Effector memory CD8-positive, alpha-beta T cell (primary cell): Measurements from ENCODE around the gene SLC9A8.

Experiments
- ATAC-seq: fragments of 150-1000 bp; cut with Tn5 transposase; replicated peaks from 2 replicates; pipeline ENCODE4 v1.10.0; 2021; ENCODE audit warnings: mild to moderate bottlenecking, moderate library complexity
- DNase-seq, 3 experiments: peaks; one replicate each; pipeline ENCODE4 v3.0.0; 2021
- H3K27ac Mint-ChIP-seq, 2 donors: one replicate each; pipeline ENCODE4 v1.8.0; 2022; ENCODE audit warnings: mild to moderate bottlenecking in 2 of 2, mixed read lengths in 2 of 2, moderate library complexity in 2 of 2
- H3K27me3 Mint-ChIP-seq, 2 donors: one replicate each; pipeline ENCODE4 v1.8.0; 2022; ENCODE audit warnings: mixed read lengths in 2 of 2
- H3K36me3 Mint-ChIP-seq: one replicate; pipeline ENCODE4 v1.8.0; 2022; ENCODE audit warnings: mild to moderate bottlenecking, moderate library complexity, mixed read lengths; ENCODE audit not compliant: insufficient read depth
- H3K4me1 Mint-ChIP-seq, 2 donors: one replicate each; pipeline ENCODE4 v1.8.0; 2022; ENCODE audit warnings: low read depth in 2 of 2, mixed read lengths in 2 of 2
- H3K4me3 Mint-ChIP-seq, 2 donors: one replicate each; pipeline ENCODE4 v1.8.0; 2022; ENCODE audit warnings: mild to moderate bottlenecking in 2 of 2, mixed read lengths in 2 of 2, moderate library complexity in 2 of 2
- H3K9me3 Mint-ChIP-seq, 2 donors: one replicate each; pipeline ENCODE4 v1.8.0; 2022; ENCODE audit warnings: mixed read lengths in 2 of 2

Gene SLC9A8

DNA sequence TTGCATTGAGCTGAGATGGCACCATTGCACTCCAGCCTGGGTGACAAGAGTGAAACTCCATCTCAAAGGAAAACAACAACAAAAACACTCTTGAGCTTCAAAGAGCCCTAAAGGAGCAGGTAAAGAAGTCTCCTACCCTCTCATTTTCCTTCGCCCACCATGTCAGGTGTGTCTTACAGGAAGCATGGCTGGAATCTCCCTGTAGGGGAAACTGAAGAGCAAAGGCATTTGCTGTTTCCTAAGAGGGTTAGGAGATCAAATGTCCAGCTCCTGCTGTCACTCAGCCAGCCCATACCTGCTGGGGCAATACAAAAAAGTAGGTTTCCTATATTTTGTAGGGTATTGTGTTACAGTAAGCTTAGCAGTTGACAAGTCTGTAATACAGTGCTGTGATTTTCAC, 59.4 kb downstream of the SLC9A8 start:
- peaks cover 3 to 4% of the 10 kb centered on the region in 2 donors for H3K4me1 Mint-ChIP-seq
- H3K9me3 Mint-ChIP-seq = no peaks in the 10 kb centered on the region
- H3K27ac Mint-ChIP-seq = no peak overlapping the region
- no peak overlapping the region for H3K4me3 Mint-ChIP-seq
- H3K27me3 Mint-ChIP-seq = no peaks in the 10 kb centered on the region
- peaks cover 43% of the 10 kb centered on the region for H3K36me3 Mint-ChIP-seq
- no peak for DNase-seq
- no peak for ATAC-seq

DNA sequence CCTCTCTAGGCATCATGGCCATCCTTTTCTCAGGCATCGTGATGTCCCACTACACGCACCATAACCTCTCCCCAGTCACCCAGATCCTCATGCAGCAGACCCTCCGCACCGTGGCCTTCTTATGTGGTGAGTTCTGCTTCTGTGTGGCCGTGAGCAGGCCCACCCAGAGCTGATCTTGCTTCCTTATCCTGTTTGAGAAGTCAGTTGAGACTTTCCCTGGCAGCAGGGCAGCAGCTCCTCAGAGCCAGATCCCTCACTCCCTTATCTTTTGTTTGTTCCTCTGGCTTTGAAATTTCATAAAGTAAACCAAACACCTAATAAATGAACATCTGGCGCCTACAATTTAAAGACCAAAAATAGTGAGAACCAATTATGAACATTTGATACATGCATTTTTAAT, 62.1 kb downstream of the SLC9A8 start:
- DNase-seq (no peak), ATAC-seq (no peak)
- Mint-ChIP-seq H3K4me3 (no peak overlapping the region), H3K27me3 (no peaks in the 10 kb centered on the region), H3K9me3 (no peaks in the 10 kb centered on the region), H3K4me1 (peaks cover 3 to 4% of the 10 kb centered on the region in 2 donors), H3K36me3 (peaks cover 54% of the 10 kb centered on the region), H3K27ac (peak overlapping the region; percentile 79 to 80)

DNA sequence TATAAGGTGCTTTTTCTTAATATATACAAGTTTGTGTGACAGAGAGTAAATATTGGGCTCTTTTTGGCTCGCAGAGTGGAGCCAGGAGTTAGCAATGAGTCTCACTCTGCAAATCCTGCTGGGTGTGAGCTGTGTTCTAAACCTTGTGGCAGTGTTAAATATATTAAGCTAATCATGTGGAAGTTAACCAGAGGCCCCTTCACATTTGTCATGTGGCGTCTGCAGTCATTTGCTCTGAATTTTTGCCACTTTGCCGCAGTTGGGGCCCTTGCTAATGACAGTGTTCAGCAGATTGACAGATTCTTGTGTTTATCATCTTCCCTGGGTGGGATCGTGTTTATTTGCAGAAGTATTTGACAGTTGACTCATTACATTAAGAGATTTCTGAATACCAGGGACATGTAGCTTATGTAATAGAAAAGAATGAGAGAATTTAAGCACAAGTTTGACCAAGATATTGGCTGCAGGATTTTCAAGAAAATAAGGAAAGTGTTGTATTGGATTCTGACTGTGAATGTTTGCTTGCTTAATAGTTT, 64.8 kb downstream of the SLC9A8 start:
- DNase-seq (no peak), ATAC-seq (no peak)
- Mint-ChIP-seq H3K36me3 (peaks cover 57% of the 10 kb centered on the region), H3K9me3 (no peaks in the 10 kb centered on the region), H3K27ac (peak overlapping the region in 1 of 2 donors; percentile 58), H3K4me1 (peaks cover 0 to 3% of the 10 kb centered on the region in 2 donors), H3K27me3 (no peaks in the 10 kb centered on the region), H3K4me3 (no peak overlapping the region)

DNA sequence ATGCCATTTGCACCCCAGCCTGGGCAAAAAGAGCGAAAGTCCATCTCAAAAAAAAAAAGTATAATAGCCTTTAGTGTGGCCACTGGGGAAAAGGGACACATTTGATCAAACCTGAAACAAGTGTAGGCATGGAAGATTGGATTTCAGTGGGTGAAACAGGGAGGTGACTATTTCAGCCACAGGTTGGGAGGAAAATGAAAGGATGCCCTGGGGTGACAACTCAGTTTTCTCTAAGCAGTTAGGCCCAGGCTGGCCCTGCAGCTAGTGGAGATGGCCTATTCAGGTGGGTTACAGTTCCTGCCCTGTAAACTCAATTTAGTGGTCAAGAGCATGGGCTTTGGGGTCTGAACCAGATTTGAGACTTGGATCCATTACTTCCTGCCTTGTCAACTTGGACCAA, 66.3 kb downstream of the SLC9A8 start:
- DNase-seq = no peak
- H3K36me3 Mint-ChIP-seq = peaks cover 50% of the 10 kb centered on the region
- no peak for ATAC-seq
- peaks cover 0 to 3% of the 10 kb centered on the region in 2 donors for H3K4me1 Mint-ChIP-seq
- no peaks in the 10 kb centered on the region for H3K9me3 Mint-ChIP-seq
- H3K4me3 Mint-ChIP-seq = no peak overlapping the region
- no peaks in the 10 kb centered on the region for H3K27me3 Mint-ChIP-seq
- H3K27ac Mint-ChIP-seq = no peak overlapping the region

DNA sequence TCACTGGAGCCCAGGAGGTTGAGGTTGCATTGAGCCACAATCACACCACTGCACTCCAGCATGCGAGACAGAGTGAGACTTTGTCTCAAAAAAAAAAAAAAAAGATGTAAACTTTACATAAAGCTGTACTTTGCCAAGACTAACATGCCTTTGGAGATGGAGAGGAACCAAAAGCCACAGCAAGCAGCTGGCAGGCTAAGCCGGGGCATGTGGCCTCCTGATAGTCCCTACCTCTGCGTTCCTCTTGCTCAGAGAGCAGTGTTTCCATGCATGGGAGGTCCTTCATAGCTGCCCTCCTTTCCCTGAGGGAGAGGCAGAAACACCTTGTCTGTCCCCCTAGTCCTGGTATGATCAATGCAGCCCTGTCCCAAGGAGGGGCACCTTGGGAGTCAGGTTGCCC, 67.5 kb downstream of the SLC9A8 start:
- ATAC-seq = no peak
- H3K4me1 Mint-ChIP-seq = no peaks in the 10 kb centered on the region
- H3K27me3 Mint-ChIP-seq = no peaks in the 10 kb centered on the region
- peaks cover 46% of the 10 kb centered on the region for H3K36me3 Mint-ChIP-seq
- no peaks in the 10 kb centered on the region for H3K9me3 Mint-ChIP-seq
- no peak for DNase-seq
- H3K4me3 Mint-ChIP-seq = no peak overlapping the region
- peak overlapping the region in 1 of 2 donors; percentile 76 for H3K27ac Mint-ChIP-seq

DNA sequence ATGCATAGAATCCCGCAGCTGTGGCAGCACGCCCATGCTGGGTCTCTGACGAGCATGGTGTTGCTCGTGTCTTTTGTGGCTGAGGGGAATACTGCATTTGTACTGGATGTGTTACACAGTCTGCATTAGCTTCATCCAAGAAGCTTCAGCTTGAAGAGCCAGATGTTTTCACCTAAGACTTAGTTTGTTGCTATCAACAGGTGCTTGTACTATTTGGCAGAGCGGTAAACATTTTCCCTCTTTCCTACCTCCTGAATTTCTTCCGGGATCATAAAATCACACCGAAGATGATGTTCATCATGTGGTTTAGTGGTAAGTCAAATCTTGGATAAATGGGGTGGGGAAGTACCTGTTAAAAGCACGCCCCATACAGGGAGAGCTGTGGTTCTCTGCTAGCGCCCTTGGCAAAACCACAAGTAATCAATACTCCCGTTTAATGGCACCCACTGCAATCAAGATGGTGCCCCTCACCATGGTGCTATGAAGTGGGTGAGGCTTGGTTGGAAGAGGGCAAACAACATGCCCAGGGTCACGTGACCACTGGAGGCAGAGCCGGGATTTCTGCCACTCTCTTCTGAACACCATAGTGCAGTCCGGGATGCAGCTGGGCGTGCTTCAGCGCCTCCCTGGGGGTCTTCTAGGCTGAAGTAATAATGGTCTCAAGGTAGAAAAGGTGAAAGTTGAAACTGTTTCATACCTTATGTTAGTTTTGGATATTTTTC, 68.3 kb downstream of the SLC9A8 start:
- Mint-ChIP-seq H3K27me3 (no peaks in the 10 kb centered on the region), H3K9me3 (no peaks in the 10 kb centered on the region), H3K27ac (peak overlapping the region; percentile 41 to 76), H3K4me1 (no peaks in the 10 kb centered on the region), H3K36me3 (peaks cover 40% of the 10 kb centered on the region), H3K4me3 (no peak overlapping the region)
- ATAC-seq (no peak), DNase-seq (no peak)

DNA sequence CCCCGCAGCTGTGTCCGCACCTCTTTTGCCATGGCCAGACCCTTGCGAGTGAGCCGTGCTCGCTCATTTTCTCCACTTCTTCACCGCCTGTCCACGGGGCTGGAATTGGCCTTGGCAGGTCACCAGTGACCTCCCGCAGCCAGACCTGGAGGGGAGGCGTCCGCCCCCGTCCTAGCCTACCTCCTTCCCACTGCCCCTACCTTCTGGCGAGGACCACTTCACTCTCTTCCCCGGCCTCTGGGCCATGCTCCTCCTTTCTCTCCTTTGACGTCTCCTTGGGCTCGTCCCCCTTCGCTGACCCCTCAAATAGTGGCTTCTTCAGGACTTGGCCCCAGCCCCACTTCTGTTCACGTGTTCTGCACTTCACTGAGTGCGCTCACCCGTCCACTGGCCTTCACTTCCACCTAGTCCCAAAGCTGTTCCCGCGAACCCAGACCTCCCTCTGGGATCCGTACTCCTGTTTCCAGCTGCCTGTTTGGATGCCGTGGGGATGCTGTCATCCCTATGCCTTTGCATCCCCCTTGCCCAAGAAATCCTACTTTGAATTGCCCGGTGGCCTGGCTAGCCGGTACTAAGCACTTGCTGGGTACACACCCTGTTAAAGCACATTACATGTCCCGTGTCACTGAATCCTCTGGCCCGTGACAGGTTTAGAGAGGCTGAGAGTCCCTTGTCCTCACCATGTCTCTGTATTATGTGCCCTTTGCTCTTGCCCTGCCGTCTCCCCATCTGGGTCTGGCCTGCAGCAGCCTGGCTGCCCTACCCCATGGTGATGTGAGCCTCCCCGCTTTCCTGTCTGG, 69.7 kb downstream of the SLC9A8 start:
- no peaks in the 10 kb centered on the region for H3K27me3 Mint-ChIP-seq
- no peaks in the 10 kb centered on the region for H3K4me1 Mint-ChIP-seq
- DNase-seq = no peak
- no peaks in the 10 kb centered on the region for H3K9me3 Mint-ChIP-seq
- ATAC-seq = no peak
- no peak overlapping the region for H3K4me3 Mint-ChIP-seq
- H3K27ac Mint-ChIP-seq = peak overlapping the region in 1 of 2 donors; percentile 45
- peaks cover 41% of the 10 kb centered on the region for H3K36me3 Mint-ChIP-seq

DNA sequence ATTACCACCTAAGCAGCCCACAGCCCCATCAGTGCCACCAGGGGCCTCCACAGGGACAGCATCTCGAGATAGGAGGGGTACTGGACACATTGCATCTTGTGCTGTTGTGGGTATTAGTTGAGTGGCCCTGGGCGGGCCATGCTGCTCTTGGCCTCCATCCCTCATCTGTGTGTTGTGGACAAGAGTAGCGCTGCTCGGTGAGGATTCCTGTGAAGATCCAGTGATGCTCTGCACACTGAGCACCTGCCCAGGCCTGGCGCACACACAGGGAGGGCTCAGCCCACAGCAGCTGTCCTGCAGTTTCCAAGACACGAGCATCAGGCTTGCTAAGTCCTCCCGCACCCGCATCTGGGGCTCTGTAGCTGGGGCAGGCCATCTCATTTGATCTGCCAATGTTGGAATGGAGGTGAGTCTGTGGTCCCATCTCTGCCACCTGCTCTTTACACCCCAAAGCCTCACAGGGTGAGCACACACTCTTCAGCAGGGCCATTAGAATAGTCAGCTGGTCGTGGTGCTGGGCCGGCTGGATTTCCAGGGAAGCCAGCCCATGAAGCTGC, 70.7 kb downstream of the SLC9A8 start:
- Mint-ChIP-seq H3K27ac (peak overlapping the region in 1 of 2 donors; percentile 20), H3K9me3 (no peaks in the 10 kb centered on the region), H3K27me3 (no peaks in the 10 kb centered on the region), H3K4me1 (peaks cover 2% of the 10 kb centered on the region in 2 donors), H3K36me3 (peaks cover 47% of the 10 kb centered on the region), H3K4me3 (no peak overlapping the region)
- ATAC-seq (no peak), DNase-seq (no peak)

DNA sequence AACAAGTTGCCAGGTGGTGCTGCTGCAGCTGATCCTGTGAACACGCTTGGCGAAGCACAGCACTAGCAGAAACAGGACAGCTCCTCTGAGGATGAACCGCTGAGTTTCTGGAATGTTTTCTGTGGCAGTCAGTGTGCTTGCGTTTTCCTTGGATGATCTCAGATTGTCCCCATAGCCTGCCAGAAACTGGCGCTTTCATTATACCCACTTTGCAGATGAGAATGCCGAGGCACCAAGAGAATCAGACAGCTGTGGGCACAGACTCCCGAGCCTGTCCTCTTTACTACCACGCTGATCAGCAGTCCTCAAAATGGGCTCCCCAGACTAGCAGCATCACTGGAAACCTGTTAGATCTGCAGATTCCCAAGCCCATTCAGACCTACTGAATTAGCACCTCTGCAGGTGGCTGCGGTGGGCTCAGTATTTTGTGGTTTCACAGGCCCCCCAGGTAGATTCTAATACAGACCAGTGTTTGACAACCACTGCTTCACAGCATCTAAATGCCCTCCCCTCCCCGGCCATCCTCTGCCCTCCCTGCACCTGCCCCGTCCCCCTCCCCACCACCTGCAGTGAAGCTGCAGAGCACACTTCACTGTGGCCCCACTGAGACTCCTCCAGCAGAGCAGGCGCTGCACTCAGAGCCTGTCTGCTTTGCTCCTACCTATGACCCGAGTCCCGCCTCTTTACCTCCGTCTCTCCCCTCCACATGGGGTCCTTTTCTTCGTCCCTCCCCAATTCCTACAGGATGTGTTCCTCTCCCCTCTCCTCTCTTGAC, 73.1 kb downstream of the SLC9A8 start:
- Mint-ChIP-seq H3K4me3 (no peak overlapping the region), H3K27me3 (no peaks in the 10 kb centered on the region), H3K9me3 (no peaks in the 10 kb centered on the region), H3K36me3 (peaks cover 52% of the 10 kb centered on the region), H3K4me1 (peaks cover 8 to 10% of the 10 kb centered on the region in 2 donors), H3K27ac (peak overlapping the region in 1 of 2 donors; percentile 72)
- no peak for ATAC-seq
- DNase-seq = no peak

DNA sequence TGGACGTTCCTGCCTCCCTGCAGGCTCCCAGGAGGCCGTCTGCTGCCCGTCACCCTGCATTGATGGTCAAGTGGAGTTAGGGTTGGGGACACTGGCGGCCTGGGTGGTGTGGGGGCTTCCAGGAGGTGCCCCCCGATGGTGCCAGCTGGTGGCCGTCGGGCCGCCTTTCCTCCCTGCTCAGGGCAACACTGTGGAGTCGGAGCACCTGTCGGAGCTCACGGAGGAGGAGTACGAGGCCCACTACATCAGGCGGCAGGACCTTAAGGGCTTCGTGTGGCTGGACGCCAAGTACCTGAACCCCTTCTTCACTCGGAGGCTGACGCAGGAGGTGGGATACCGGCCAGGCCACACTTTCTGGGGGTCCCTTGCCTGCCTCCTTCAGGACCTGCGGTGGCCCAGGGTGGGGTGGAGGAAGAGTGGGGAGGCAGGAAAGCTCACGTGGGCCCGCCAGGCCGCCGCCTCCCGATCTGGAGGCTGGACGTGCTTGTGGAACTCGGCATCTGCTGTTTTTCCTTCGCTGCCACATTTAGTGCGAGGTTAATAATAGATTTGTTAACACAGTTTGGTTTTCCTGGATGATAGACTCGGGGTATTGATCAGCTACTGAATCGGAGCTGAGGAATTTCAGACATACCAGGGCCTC, 74.1 kb downstream of the SLC9A8 start:
- H3K4me3 Mint-ChIP-seq = no peak overlapping the region
- DNase-seq (no peak), ATAC-seq (no peak)
- H3K9me3 Mint-ChIP-seq = no peaks in the 10 kb centered on the region
- H3K27me3 Mint-ChIP-seq = no peaks in the 10 kb centered on the region
- peaks cover 8 to 10% of the 10 kb centered on the region in 2 donors for H3K4me1 Mint-ChIP-seq
- H3K27ac Mint-ChIP-seq = peak overlapping the region in 1 of 2 donors; percentile 9
- H3K36me3 Mint-ChIP-seq = peaks cover 55% of the 10 kb centered on the region

DNA sequence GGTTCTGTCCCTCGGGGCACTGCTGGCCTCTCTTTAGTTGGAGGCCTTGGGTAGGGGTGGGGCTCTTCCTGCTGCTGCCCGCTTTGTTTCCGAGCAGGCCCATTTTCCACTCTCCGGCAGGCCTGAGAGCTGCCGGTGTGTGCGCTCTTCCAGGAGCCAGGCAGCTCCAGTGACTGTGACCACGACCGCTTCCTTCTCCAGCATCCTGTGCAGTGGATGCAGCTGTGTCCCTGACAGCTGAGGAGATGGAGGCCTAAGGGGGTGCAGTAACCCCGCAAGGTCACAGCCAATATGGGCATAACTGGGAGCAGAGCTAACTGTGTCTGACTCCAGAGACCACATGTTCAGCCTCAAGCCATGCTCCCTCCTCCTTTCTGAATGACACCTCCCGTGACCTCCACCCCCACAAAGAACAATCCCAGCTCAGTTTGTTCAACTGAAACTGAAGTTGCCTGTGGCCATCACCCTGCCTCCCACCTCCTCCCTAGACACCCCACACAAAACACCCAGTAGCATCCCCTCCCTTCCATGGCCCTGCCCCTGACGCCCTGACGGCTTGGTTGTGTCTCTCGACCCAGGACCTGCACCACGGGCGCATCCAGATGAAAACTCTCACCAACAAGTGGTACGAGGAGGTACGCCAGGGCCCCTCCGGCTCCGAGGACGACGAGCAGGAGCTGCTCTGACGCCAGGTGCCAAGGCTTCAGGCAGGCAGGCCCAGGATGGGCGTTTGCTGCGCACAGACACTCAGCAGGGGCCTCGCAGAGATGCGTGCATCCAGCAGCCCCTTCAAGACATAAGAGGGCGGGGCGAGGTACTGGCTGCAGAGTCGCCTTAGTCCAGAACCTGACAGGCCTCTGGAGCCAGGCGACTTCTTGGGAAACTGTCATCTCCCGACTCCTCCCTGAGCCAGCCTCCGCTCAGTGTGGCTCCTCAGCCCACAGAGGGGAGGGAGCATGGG, 74.9 kb downstream of the SLC9A8 start:
- DNase-seq = no peak
- peaks cover 50% of the 10 kb centered on the region for H3K36me3 Mint-ChIP-seq
- H3K4me3 Mint-ChIP-seq = no peak overlapping the region
- no peaks in the 10 kb centered on the region for H3K9me3 Mint-ChIP-seq
- H3K27ac Mint-ChIP-seq = peak overlapping the region in 1 of 2 donors; percentile 77
- H3K27me3 Mint-ChIP-seq = no peaks in the 10 kb centered on the region
- no peak for ATAC-seq
- H3K4me1 Mint-ChIP-seq = peaks cover 10 to 11% of the 10 kb centered on the region in 2 donors
